Astrocyte (in vitro differentiated cells and primary cell): Measurements from ENCODE around the gene SPPL2C. TPM values are rescaled to one million over a fixed set of nuclear protein-coding genes. Genes with fewer than 3 reads are reported as not detected.

Experiments
- DNase-seq: peaks from one replicate; pipeline ENCODE4 v3.0.0-alpha.2; 2010; ENCODE audit warnings: low read depth
- FAIRE-seq: peaks from 2 replicates; lab custom pipeline; 2011; peaks lifted over from hg19 to GRCh38; lab: Jason Lieb, UNC
- H2AFZ ChIP-seq: 2 replicates; pipeline ENCODE4 v1.6.0; 2012; ENCODE audit warnings: low read depth, low read length, inconsistent platforms
- H3K27ac ChIP-seq: 2 replicates; pipeline ENCODE4 v1.5.1; 2011; ENCODE audit warnings: low read depth, low read length, inconsistent platforms
- H3K27me3 ChIP-seq: 2 replicates; pipeline ENCODE4 v1.6.0; 2011; ENCODE audit warnings: low read length, inconsistent platforms; ENCODE audit not compliant: insufficient read depth
- H3K36me3 ChIP-seq: 2 replicates; pipeline ENCODE4 v1.5.1; 2011; ENCODE audit warnings: low read length, inconsistent platforms; ENCODE audit not compliant: insufficient read depth
- H3K4me1 ChIP-seq: 2 replicates; pipeline ENCODE4 v1.5.1; 2011; ENCODE audit warnings: low read length, inconsistent platforms; ENCODE audit not compliant: insufficient read depth
- H3K4me2 ChIP-seq: 2 replicates; pipeline ENCODE4 v1.6.0; 2012; ENCODE audit warnings: low read length, inconsistent platforms
- H3K4me3 ChIP-seq: 2 replicates; pipeline ENCODE4 v1.5.1; 2011; ENCODE audit warnings: low read depth, mild to moderate bottlenecking, low read length, inconsistent platforms; ENCODE audit not compliant: insufficient read depth
- H3K79me2 ChIP-seq: 2 replicates; pipeline ENCODE4 v1.6.0; 2012; ENCODE audit warnings: mild to moderate bottlenecking, low read length, inconsistent platforms; ENCODE audit not compliant: insufficient read depth
- H3K9ac ChIP-seq: 2 replicates; pipeline ENCODE4 v1.6.0; 2012; ENCODE audit warnings: mild to moderate bottlenecking, low read length, inconsistent platforms
- H3K9me3 ChIP-seq: 2 replicates; pipeline ENCODE4 v1.5.1; 2012; ENCODE audit warnings: low read depth, mild to moderate bottlenecking, low read length, inconsistent platforms; ENCODE audit not compliant: insufficient read depth
- H4K20me1 ChIP-seq: 2 replicates; pipeline ENCODE4 v1.6.0; 2012; ENCODE audit warnings: low read length, inconsistent platforms; ENCODE audit not compliant: insufficient read depth
- H3K27ac Mint-ChIP-seq: one replicate; pipeline ENCODE4 v1.8.0; 2021; ENCODE audit warnings: mild to moderate bottlenecking, mixed read lengths; ENCODE audit not compliant: unreplicated experiment
- H3K27me3 Mint-ChIP-seq: one replicate; pipeline ENCODE4 v1.8.0; 2021; ENCODE audit warnings: low read depth, mixed read lengths; ENCODE audit not compliant: unreplicated experiment
- H3K36me3 Mint-ChIP-seq: one replicate; pipeline ENCODE4 v1.8.0; 2021; ENCODE audit warnings: low read depth, mixed read lengths; ENCODE audit not compliant: unreplicated experiment
- H3K4me1 Mint-ChIP-seq: one replicate; pipeline ENCODE4 v1.8.0; 2021; ENCODE audit warnings: low read depth, mixed read lengths; ENCODE audit not compliant: unreplicated experiment
- H3K4me3 Mint-ChIP-seq: one replicate; pipeline ENCODE4 v1.8.0; 2021; ENCODE audit warnings: mild to moderate bottlenecking, moderate library complexity, mixed read lengths; ENCODE audit not compliant: unreplicated experiment
- H3K9me3 Mint-ChIP-seq: one replicate; pipeline ENCODE4 v1.8.0; 2021; ENCODE audit warnings: mild to moderate bottlenecking, mixed read lengths; ENCODE audit not compliant: unreplicated experiment
- EZH2 ChIP-seq: IDR thresholded peaks from 2 replicates; pipeline ENCODE4 v1.6.1; 2012; ENCODE audit warnings: mild to moderate bottlenecking, low read length, inconsistent platforms; ENCODE audit not compliant: insufficient read depth
- total RNA-seq: library from RNA; stranded (reverse); gene quantifications from 2 replicates; pipeline ENCODE4 v1.2.1, GENCODE V29; 2021
- TF ChIP-seq, protein P1 (sequence below): IDR thresholded peaks from 2 replicates; pipeline ENCODE4 v1.5.1; 2011; ENCODE audit warnings: low read depth, mild to moderate bottlenecking, inconsistent platforms, low read length, moderate library complexity; ENCODE audit not compliant: insufficient read depth

The SPPL2C gene
- total RNA-seq, 1 donor from 2014 or later: not detected

- Mint-ChIP-seq H3K36me3 (no peaks in the 10 kb centered on the region), H3K4me3 (no peak overlapping the region), H3K4me1 (no peaks in the 10 kb centered on the region), H3K9me3 (peaks cover 2% of the 10 kb centered on the region), H3K27ac (no peak overlapping the region), H3K27me3 (peaks cover 43% of the 10 kb centered on the region)
- DNase-seq: no peak
- no peak overlapping the region for H3K27ac ChIP-seq
- H3K27me3 ChIP-seq: peaks cover 7% of the 10 kb centered on the region
- H3K9ac ChIP-seq: no peak overlapping the region
- H3K9me3 ChIP-seq: no peaks in the 10 kb centered on the region
- H3K36me3 ChIP-seq: no peaks in the 10 kb centered on the region
- FAIRE-seq: no peak
- no peaks in the 10 kb centered on the region for H3K4me1 ChIP-seq
- H4K20me1 ChIP-seq: no peaks in the 10 kb centered on the region
- TF ChIP-seq, protein P1, sequence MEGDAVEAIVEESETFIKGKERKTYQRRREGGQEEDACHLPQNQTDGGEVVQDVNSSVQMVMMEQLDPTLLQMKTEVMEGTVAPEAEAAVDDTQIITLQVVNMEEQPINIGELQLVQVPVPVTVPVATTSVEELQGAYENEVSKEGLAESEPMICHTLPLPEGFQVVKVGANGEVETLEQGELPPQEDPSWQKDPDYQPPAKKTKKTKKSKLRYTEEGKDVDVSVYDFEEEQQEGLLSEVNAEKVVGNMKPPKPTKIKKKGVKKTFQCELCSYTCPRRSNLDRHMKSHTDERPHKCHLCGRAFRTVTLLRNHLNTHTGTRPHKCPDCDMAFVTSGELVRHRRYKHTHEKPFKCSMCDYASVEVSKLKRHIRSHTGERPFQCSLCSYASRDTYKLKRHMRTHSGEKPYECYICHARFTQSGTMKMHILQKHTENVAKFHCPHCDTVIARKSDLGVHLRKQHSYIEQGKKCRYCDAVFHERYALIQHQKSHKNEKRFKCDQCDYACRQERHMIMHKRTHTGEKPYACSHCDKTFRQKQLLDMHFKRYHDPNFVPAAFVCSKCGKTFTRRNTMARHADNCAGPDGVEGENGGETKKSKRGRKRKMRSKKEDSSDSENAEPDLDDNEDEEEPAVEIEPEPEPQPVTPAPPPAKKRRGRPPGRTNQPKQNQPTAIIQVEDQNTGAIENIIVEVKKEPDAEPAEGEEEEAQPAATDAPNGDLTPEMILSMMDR: no peak
- H3K79me2 ChIP-seq: no peaks in the 10 kb centered on the region
- no peak overlapping the region for H3K4me2 ChIP-seq
- no peak overlapping the region for H2AFZ ChIP-seq
- H3K4me3 ChIP-seq: no peak overlapping the region
These were observed 19.4 kb downstream of the SPPL2C start for GRCh38 chr17:45863857-45864654.

- no peaks in the 10 kb centered on the region for H3K36me3 ChIP-seq
- no peaks in the 10 kb centered on the region for H4K20me1 ChIP-seq
- H3K4me1 Mint-ChIP-seq: peaks cover 15% of the 10 kb centered on the region
- no peak for TF ChIP-seq EZH2
- TF ChIP-seq, protein P1: no peak
- peaks cover 25% of the 10 kb centered on the region for H3K27me3 Mint-ChIP-seq
- no peak overlapping the region for H3K9ac ChIP-seq
- H3K4me3 Mint-ChIP-seq: no peak overlapping the region
- no peaks in the 10 kb centered on the region for H3K9me3 ChIP-seq
- no peak overlapping the region for H3K27ac Mint-ChIP-seq
- peaks cover 7% of the 10 kb centered on the region for H3K27me3 ChIP-seq
- H2AFZ ChIP-seq: no peak overlapping the region
- no peaks in the 10 kb centered on the region for H3K36me3 Mint-ChIP-seq
- H3K9me3 Mint-ChIP-seq: peaks cover 2% of the 10 kb centered on the region
- no peak overlapping the region for H3K4me2 ChIP-seq
- no peak overlapping the region for H3K4me3 ChIP-seq
- H3K27ac ChIP-seq: no peak overlapping the region
- FAIRE-seq (no peak), DNase-seq (no peak)
- H3K79me2 ChIP-seq: no peaks in the 10 kb centered on the region
- no peaks in the 10 kb centered on the region for H3K4me1 ChIP-seq
These were observed 22.5 kb downstream of the SPPL2C start for GRCh38 chr17:45867171-45867570.

DNA sequence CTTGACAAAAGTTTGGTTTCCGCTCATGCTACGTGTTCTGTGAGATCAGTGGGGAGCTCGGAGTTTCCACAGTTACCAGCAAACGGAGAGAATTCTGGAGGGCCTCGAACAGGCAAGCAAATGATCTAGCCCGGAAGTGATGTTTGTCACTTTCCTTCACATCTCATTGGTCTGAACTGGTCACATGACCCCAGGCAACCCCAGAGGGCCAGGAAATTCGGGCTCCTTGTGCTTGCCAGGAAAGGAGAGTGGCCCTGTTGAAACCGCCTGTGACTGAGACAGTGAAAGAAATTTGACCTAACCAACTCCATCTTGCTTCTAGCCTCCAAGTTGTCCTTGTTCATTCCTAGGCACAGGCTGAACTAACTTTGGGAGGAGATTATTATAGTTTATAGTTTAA is 23.0 kb downstream of the SPPL2C start:
- H3K27me3 Mint-ChIP-seq: peaks cover 21% of the 10 kb centered on the region
- Histone ChIP-seq H3K36me3 (no peaks in the 10 kb centered on the region), H3K4me3 (no peak overlapping the region), H3K79me2 (no peaks in the 10 kb centered on the region), H3K27me3 (peaks cover 7% of the 10 kb centered on the region), H3K4me1 (no peaks in the 10 kb centered on the region), H3K27ac (no peak overlapping the region), H3K9ac (no peak overlapping the region), H4K20me1 (no peaks in the 10 kb centered on the region), H2AFZ (no peak overlapping the region), H3K9me3 (no peaks in the 10 kb centered on the region), H3K4me2 (no peak overlapping the region)
- DNase-seq (no peak), FAIRE-seq (no peak)
- H3K36me3 Mint-ChIP-seq: no peaks in the 10 kb centered on the region
- H3K4me1 Mint-ChIP-seq: peaks cover 15% of the 10 kb centered on the region
- TF ChIP-seq, protein P1: no peak
- no peak for TF ChIP-seq EZH2
- no peak overlapping the region for H3K27ac Mint-ChIP-seq
- peaks cover 2% of the 10 kb centered on the region for H3K9me3 Mint-ChIP-seq
- H3K4me3 Mint-ChIP-seq: no peak overlapping the region
